Measurements from ENCODE around the gene LMBR1L.
"Not testable (repeated sequence)": the region's sequence is repeated elsewhere in the genome, so short reads cannot be mapped to it uniquely, and the experiment has no call there.

The LMBR1L gene

GRCh38 chr12:49079793-49080192 lies 30.9 kb downstream of the LMBR1L start:
- no peak for DNase-seq

- DNase-seq = no peak
Observed at GRCh38 chr12:49070971-49071370, 39.7 kb downstream of the LMBR1L start.

- peak; percentile 99 for DNase-seq
Observed at GRCh38 chr12:49069507-49070346, 40.9 kb downstream of the LMBR1L start, which contains the start of gene RHEBL1. Gene RHEBL1, minus strand, starts transcription at chr12:49069979. Its CDS starts 194 bp downstream, at chr12:49069785.

GRCh38 chr12:49068879-49069506 lies 41.7 kb downstream of the LMBR1L start:
- DNase-seq = no peak

- no peak for DNase-seq
Observed at GRCh38 chr12:49066120-49066519, 44.5 kb downstream of the LMBR1L start.

GRCh38 chr12:49064767-49065152 lies 45.9 kb downstream of the LMBR1L start:
- DNase-seq = no peak

- not testable (repeated sequence) for DNase-seq
Observed at GRCh38 chr12:49061916-49062315, 48.7 kb downstream of the LMBR1L start.

- no peak for DNase-seq
Observed at GRCh38 chr12:49061157-49061650, 49.4 kb downstream of the LMBR1L start.

GRCh38 chr12:49060237-49061156 lies 50.1 kb downstream of the LMBR1L start, which contains the start of gene KMT2D:
Gene KMT2D, minus strand, starts transcription at chr12:49060794. Its CDS starts 5,470 bp downstream, at chr12:49055324.
- DNase-seq = peak; percentile 88 to 91

- DNase-seq = peak in 1 of 2 donors; percentile 19
Observed at GRCh38 chr12:49059299-49060171, 51.1 kb downstream of the LMBR1L start.

GRCh38 chr12:49059045-49059298 lies 51.7 kb downstream of the LMBR1L start:
- no peak for DNase-seq

GRCh38 chr12:49058366-49059044 lies 52.1 kb downstream of the LMBR1L start:
- DNase-seq = no peak

- DNase-seq = no peak
Observed at GRCh38 chr12:49057888-49058287, 52.8 kb downstream of the LMBR1L start.

- DNase-seq = peak; percentile 79 to 80
Observed at GRCh38 chr12:49055978-49056754, 54.5 kb downstream of the LMBR1L start.

- no peak for DNase-seq
Observed at GRCh38 chr12:49055092-49055491, 55.6 kb downstream of the LMBR1L start.

GRCh38 chr12:49054524-49054923 lies 56.1 kb downstream of the LMBR1L start:
- no peak for DNase-seq

- DNase-seq = no peak
Observed at GRCh38 chr12:49054096-49054495, 56.6 kb downstream of the LMBR1L start.

- no peak for DNase-seq
Observed at GRCh38 chr12:49052451-49053208, 58.0 kb downstream of the LMBR1L start.

GRCh38 chr12:49051777-49052438 lies 58.7 kb downstream of the LMBR1L start:
- DNase-seq = no peak

All from CD4-positive, alpha-beta T cell treated with Interferon alpha-2 for 1 hour (primary cell).